Suprapubic skin (tissue), 4 donors: Measurements from ENCODE around the gene GALNT9. TPM values are rescaled to one million over a fixed set of nuclear protein-coding genes. Genes with fewer than 3 reads are reported as not detected.

Source experiments
- DNase-seq, 2 donors: peaks; one replicate each; pipeline ENCODE4 v3.0.0-alpha.2; 2019; ENCODE audit warnings: low spot score in 2 of 2
- H3K27ac ChIP-seq: fragments of 200-600 bp; sonication (generic); one replicate; pipeline ENCODE4 v1.5.1; 2019
- H3K27me3 ChIP-seq: fragments of 200-600 bp; sonication (generic); one replicate; pipeline ENCODE4 v1.5.1; 2019
- H3K36me3 ChIP-seq: fragments of 200-600 bp; sonication (generic); one replicate; pipeline ENCODE4 v1.5.1; 2019
- H3K4me1 ChIP-seq: fragments of 200-600 bp; sonication (generic); one replicate; pipeline ENCODE4 v1.5.1; 2019
- H3K4me3 ChIP-seq: fragments of 200-600 bp; sonication (generic); one replicate; pipeline ENCODE4 v1.5.1; 2019; ENCODE audit warnings: mild to moderate bottlenecking
- H3K9me3 ChIP-seq: fragments of 200-600 bp; sonication (generic); one replicate; pipeline ENCODE4 v1.5.1; 2019
- EP300 ChIP-seq: sonication (generic); formaldehyde crosslinking; IDR thresholded peaks from one replicate; pipeline ENCODE4 v1.6.1; 2017; ENCODE audit warnings: antibody characterized with exemption
- POLR2A ChIP-seq, 2 donors: fragments of 450-650 bp; IDR thresholded peaks; one replicate each; pipeline ENCODE4 v1.6.1; 2017; ENCODE audit warnings: antibody characterized with exemption in 2 of 2, mild to moderate bottlenecking in 2 of 2, moderate library complexity in 2 of 2
- POLR2AphosphoS5 ChIP-seq, 3 donors: sonication (generic); formaldehyde crosslinking; IDR thresholded peaks; one replicate each; pipeline ENCODE4 v1.6.1; 2017; ENCODE audit warnings: antibody characterized with exemption in 3 of 3
- WGBS: methylation state at CpG from one replicate; pipeline ENCODE4 v1.1.5; 2018; 5-methylcytosine and 5-hydroxymethylcytosine counted together
- total RNA-seq, 4 donors: library from RNA; depleted of rRNA; stranded (reverse); fragments of >200 nt; gene quantifications; one replicate each; pipeline ENCODE4 v1.1.0, GENCODE V29; 2016
- TF ChIP-seq, protein P1 (sequence below), 2 donors: fragments of 200-600 bp in 1 of 2; fragments of 450-650 bp in 1 of 2; sonication (generic) in 1 of 2; IDR thresholded peaks; one replicate each; pipeline ENCODE4 v1.5.1; 2016 to 2019; ENCODE audit warnings: antibody characterized with exemption in 2 of 2, mild to moderate bottlenecking in 1 of 2, moderate library complexity in 1 of 2

GALNT9 gene
- total RNA-seq, 4 donors from 2014 or later, result not detected

DNA sequence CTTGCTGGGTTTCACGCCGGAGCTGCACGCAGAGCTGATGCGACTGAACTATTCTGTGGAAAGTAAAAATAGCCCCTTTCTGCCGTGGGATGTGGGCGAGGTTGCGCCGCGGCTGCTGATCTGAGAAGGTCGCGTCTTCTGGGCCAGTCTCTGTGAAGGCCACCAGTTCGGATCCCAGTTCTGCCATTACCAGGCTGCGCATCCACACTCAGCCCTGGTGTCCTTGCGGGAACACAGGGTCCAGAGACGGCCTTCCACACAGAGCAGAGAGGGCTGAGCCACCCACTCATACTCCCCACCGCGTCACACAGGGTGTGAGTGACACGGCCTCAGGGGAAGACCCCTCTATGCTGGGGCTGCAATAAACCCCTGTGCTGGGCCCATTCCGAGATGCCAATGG is 13.9 kb downstream of the GALNT9 start:
- peaks cover 17% of the 10 kb centered on the region for H3K9me3 ChIP-seq
- H3K4me3 ChIP-seq, result no peak overlapping the region
- peaks cover 56% of the 10 kb centered on the region for H3K27me3 ChIP-seq
- DNase-seq, result no peak
- no peak for TF ChIP-seq POLR2A (IDR thresholded peaks at IDR 0.05)
- TF ChIP-seq EP300, result no peak
- TF ChIP-seq POLR2AphosphoS5 (IDR thresholded peaks at IDR 0.05), result no peak
- TF ChIP-seq, protein P1, sequence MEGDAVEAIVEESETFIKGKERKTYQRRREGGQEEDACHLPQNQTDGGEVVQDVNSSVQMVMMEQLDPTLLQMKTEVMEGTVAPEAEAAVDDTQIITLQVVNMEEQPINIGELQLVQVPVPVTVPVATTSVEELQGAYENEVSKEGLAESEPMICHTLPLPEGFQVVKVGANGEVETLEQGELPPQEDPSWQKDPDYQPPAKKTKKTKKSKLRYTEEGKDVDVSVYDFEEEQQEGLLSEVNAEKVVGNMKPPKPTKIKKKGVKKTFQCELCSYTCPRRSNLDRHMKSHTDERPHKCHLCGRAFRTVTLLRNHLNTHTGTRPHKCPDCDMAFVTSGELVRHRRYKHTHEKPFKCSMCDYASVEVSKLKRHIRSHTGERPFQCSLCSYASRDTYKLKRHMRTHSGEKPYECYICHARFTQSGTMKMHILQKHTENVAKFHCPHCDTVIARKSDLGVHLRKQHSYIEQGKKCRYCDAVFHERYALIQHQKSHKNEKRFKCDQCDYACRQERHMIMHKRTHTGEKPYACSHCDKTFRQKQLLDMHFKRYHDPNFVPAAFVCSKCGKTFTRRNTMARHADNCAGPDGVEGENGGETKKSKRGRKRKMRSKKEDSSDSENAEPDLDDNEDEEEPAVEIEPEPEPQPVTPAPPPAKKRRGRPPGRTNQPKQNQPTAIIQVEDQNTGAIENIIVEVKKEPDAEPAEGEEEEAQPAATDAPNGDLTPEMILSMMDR (IDR thresholded peaks at IDR 0.05), result no peak
- no peak overlapping the region for H3K27ac ChIP-seq
- no peaks in the 10 kb centered on the region for H3K4me1 ChIP-seq
- 88% methylated on average over 18 of the region's 19 CpGs for WGBS
- H3K36me3 ChIP-seq, result no peaks in the 10 kb centered on the region

DNA sequence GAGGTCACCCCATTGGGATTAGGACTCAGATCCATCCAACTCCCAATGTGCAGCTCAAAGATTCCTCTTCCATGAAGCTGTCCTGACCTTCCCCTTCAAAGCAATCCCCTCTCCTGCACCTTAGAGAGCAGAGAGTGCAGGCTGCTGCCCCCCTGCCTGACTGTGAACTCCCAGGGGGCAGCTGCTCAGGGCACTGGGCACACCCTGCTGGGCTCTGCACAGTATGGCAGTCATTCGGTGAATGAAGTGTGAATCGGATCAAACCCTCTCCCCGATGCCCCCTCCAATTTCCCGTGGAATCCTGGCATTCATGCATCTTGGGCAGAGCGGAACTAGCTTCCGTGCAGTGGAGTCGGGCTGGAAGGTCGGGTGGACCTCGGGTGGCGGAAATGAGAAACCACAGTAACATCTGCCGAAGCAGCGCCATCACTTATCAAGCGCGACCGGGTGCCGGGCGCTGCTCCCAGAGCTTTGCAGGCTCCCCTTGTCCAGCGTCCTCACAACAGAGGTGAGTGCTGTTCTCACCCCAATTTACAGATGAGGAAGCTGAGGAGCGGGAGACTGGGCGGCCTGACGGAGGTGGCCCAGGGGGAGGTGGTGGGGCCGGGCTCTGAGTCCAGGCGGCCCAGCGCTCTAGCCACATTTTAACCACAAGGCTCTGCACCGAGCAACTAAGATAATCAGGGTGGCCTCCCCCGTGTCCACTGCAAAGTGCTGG is 14.7 kb downstream of the GALNT9 start:
- H3K4me3 ChIP-seq, result no peak overlapping the region
- DNase-seq, result no peak
- TF ChIP-seq, protein P1 (IDR thresholded peaks at IDR 0.05), result no peak
- TF ChIP-seq EP300 (no peak), POLR2A (IDR thresholded peaks at IDR 0.05) (no peak), POLR2AphosphoS5 (IDR thresholded peaks at IDR 0.05) (no peak)
- no peaks in the 10 kb centered on the region for H3K4me1 ChIP-seq
- H3K27me3 ChIP-seq, result peaks cover 54% of the 10 kb centered on the region
- no peaks in the 10 kb centered on the region for H3K36me3 ChIP-seq
- no peak overlapping the region for H3K27ac ChIP-seq
- H3K9me3 ChIP-seq, result peaks cover 17% of the 10 kb centered on the region
- 91% methylated on average over 24 of the region's 26 CpGs for WGBS

DNA sequence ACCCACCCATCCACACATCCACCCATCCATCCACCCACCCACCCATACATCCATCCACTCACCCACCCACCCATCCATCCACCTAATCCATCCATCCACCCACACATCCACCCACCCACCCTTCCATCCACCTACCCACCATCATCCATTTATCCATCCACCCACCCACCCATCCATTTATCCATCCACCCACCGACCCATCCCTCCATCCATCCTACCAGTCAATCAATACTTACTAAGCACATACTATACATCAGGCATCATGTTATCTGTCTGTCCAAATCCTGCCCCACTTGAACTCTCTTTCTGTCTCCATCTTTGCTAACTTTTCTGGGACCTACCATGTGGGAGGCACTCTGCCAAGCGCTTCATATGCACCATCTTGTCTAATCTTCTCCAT is 15.4 kb downstream of the GALNT9 start:
- H3K36me3 ChIP-seq, result no peaks in the 10 kb centered on the region
- TF ChIP-seq EP300, result no peak
- TF ChIP-seq POLR2A (IDR thresholded peaks at IDR 0.05), result no peak
- TF ChIP-seq, protein P1 (IDR thresholded peaks at IDR 0.05), result no peak
- no peak for TF ChIP-seq POLR2AphosphoS5 (IDR thresholded peaks at IDR 0.05)
- peaks cover 17% of the 10 kb centered on the region for H3K9me3 ChIP-seq
- H3K4me3 ChIP-seq, result no peak overlapping the region
- DNase-seq, result no peak
- H3K4me1 ChIP-seq, result no peaks in the 10 kb centered on the region
- 100% methylated on average over 2 of the region's 2 CpGs for WGBS
- H3K27me3 ChIP-seq, result peaks cover 58% of the 10 kb centered on the region
- no peak overlapping the region for H3K27ac ChIP-seq

DNA sequence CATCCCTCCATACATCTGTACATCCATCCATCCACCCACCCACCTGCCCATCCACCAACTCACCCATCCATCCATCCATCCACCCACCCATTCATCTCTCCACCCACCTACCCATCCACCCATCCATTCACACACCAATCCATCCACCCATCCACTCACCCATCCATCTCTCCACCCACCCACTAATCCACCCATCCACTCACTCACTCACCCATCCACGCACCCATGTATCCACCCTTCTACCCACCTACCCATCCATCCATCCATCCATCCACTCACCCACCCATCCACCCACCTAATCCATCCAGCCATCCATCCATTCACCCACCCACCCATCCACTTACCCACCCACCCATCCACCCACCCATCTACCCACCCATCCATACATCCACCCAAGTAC is 16.2 kb downstream of the GALNT9 start:
- Histone ChIP-seq H3K27ac (no peak overlapping the region), H3K36me3 (no peaks in the 10 kb centered on the region), H3K4me1 (no peaks in the 10 kb centered on the region), H3K9me3 (peaks cover 17% of the 10 kb centered on the region), H3K4me3 (no peak overlapping the region), H3K27me3 (peaks cover 60% of the 10 kb centered on the region)
- DNase-seq, result no peak
- WGBS, result 97% methylated on average over 1 of the region's 1 CpG
- TF ChIP-seq POLR2AphosphoS5 (IDR thresholded peaks at IDR 0.05), result no peak
- TF ChIP-seq, protein P1 (IDR thresholded peaks at IDR 0.05), result no peak
- TF ChIP-seq EP300, result no peak
- no peak for TF ChIP-seq POLR2A (IDR thresholded peaks at IDR 0.05)

DNA sequence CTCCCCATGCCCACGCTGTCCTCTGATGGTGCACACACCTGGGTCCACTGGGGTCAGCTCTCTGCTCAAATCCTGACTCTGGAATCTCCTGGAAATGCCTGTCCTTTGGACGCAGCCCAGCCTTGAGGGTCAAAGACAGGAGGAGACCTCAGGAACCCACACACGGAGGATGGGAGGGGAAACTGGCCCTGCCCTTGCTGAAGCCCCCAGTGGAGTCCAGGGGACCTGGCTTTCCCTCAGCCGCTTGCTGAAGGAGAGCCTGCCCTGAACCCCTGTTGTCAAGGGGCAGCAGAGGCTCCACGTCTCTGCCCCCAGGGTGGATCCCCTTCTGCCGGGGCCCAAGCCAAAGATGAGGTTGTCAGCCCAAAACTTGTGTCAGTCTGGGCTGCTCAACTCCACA is 16.9 kb downstream of the GALNT9 start:
- no peak for DNase-seq
- Histone ChIP-seq H3K4me3 (no peak overlapping the region), H3K9me3 (peaks cover 17% of the 10 kb centered on the region), H3K4me1 (no peaks in the 10 kb centered on the region), H3K27me3 (peaks cover 57% of the 10 kb centered on the region), H3K36me3 (no peaks in the 10 kb centered on the region), H3K27ac (no peak overlapping the region)
- WGBS, result 94% methylated on average over 2 of the region's 6 CpGs
- no peak for TF ChIP-seq POLR2A (IDR thresholded peaks at IDR 0.05)
- no peak for TF ChIP-seq POLR2AphosphoS5 (IDR thresholded peaks at IDR 0.05)
- TF ChIP-seq, protein P1 (IDR thresholded peaks at IDR 0.05), result no peak
- no peak for TF ChIP-seq EP300
